ENCODE results near the gene CXCL13. TPM values are rescaled to one million over a fixed set of nuclear protein-coding genes. Genes with fewer than 3 reads are reported as not detected.
"Not testable (repeated sequence)": the region's sequence is repeated elsewhere in the genome, so short reads cannot be mapped to it uniquely, and the experiment has no call there.

The CXCL13 gene
- polyA plus RNA-seq, 1 of the 3 experiments (the other 2 are of a cell fraction), result not detected

DNA sequence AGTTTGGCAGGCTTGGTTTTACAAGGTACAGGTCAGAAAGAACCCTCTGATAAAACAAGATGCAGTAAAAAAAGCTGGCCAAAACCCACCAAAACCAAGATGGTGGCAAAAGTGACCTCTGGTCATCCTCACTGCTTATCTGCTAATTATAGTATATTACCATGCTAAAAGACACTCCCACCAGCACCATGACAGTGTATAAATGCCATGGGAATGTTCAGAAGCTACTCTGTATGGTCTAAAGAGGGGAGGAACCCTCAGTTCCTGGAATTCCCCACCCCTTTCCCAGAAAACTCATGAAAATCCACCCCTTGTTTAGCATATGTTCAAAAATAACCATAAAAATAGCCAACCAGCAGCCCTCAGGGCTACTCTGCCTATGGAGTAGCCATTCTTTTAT is 38.1 kb upstream of the CXCL13 start:
- Histone ChIP-seq H3K9ac (no peak overlapping the region), H3K27me3 (ENCODE audit: insufficient read depth) (no peaks in the 10 kb centered on the region), H3K27ac (ENCODE audit: low read depth in 2 of 2, low read length in 1 of 2) (no peak overlapping the region), H3K36me3 (replicated peaks in 1 of 2; ENCODE audit: control insufficient read depth in 1 of 2, insufficient read depth in 2 of 2, low read length in 1 of 2) (no peaks in the 10 kb centered on the region), H4K20me1 (ENCODE audit: insufficient read depth) (no peaks in the 10 kb centered on the region), H3K4me2 (no peak overlapping the region), H3K9me2 (no peaks in the 10 kb centered on the region), H3F3A (replicated peaks; ENCODE audit: insufficient read depth) (no peaks in the 10 kb centered on the region), H3K4me1 (ENCODE audit: control insufficient read depth in 1 of 2, insufficient read depth in 2 of 2, low read depth in 1 of 2, low read length in 1 of 2) (no peaks in the 10 kb centered on the region), H3K79me2 (ENCODE audit: insufficient read depth) (no peaks in the 10 kb centered on the region), H3K9me3 (no peaks in the 10 kb centered on the region), H3K4me3 (ENCODE audit: low read depth in 2 of 2, low read length in 1 of 2) (no peak overlapping the region), H2AFZ (ENCODE audit: low read depth) (no peak overlapping the region)
- TF ChIP-seq MEF2A (IDR thresholded peaks at IDR 0.05; ENCODE audit: borderline replicate concordance, low read depth) (no peak), YY1 (IDR thresholded peaks at IDR 0.05; ENCODE audit: low read depth) (no peak), SIN3A (IDR thresholded peaks at IDR 0.05; ENCODE audit: borderline replicate concordance, low read depth, low read length) (no peak), SMC3 (IDR thresholded peaks at IDR 0.05; ENCODE audit: low read depth, low read length) (no peak), CHD2 (IDR thresholded peaks at IDR 0.05; ENCODE audit: low read length, partially characterized antibody) (no peak), RAD21 (IDR thresholded peaks at IDR 0.05; ENCODE audit: low read length) (no peak), POLR2AphosphoS5 (IDR thresholded peaks at IDR 0.05; ENCODE audit: low read depth, low read length) (no peak), RXRA (IDR thresholded peaks at IDR 0.05; ENCODE audit: borderline replicate concordance, low read depth) (no peak), NRF1 (IDR thresholded peaks at IDR 0.05; ENCODE audit: low read depth, low read length) (no peak), FOSL2 (IDR thresholded peaks at IDR 0.05; ENCODE audit: borderline replicate concordance, low read depth) (no peak), ELF1 (IDR thresholded peaks at IDR 0.05) (no peak), RFX5 (IDR thresholded peaks at IDR 0.05; ENCODE audit: low read length) (no peak), TCF12 (IDR thresholded peaks at IDR 0.05) (no peak), EP300 (IDR thresholded peaks at IDR 0.05; ENCODE audit: borderline replicate concordance in 1 of 2, low read depth in 1 of 2, low read length in 1 of 2) (no peak)
- TF ChIP-seq, protein P1, sequence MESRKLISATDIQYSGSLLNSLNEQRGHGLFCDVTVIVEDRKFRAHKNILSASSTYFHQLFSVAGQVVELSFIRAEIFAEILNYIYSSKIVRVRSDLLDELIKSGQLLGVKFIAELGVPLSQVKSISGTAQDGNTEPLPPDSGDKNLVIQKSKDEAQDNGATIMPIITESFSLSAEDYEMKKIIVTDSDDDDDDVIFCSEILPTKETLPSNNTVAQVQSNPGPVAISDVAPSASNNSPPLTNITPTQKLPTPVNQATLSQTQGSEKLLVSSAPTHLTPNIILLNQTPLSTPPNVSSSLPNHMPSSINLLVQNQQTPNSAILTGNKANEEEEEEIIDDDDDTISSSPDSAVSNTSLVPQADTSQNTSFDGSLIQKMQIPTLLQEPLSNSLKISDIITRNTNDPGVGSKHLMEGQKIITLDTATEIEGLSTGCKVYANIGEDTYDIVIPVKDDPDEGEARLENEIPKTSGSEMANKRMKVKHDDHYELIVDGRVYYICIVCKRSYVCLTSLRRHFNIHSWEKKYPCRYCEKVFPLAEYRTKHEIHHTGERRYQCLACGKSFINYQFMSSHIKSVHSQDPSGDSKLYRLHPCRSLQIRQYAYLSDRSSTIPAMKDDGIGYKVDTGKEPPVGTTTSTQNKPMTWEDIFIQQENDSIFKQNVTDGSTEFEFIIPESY (IDR thresholded peaks at IDR 0.05; ENCODE audit: borderline replicate concordance, low read depth), result no peak
- TF ChIP-seq, protein P2, sequence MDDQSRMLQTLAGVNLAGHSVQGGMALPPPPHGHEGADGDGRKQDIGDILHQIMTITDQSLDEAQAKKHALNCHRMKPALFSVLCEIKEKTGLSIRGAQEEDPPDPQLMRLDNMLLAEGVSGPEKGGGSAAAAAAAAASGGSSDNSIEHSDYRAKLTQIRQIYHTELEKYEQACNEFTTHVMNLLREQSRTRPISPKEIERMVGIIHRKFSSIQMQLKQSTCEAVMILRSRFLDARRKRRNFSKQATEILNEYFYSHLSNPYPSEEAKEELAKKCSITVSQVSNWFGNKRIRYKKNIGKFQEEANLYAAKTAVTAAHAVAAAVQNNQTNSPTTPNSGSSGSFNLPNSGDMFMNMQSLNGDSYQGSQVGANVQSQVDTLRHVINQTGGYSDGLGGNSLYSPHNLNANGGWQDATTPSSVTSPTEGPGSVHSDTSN (IDR thresholded peaks at IDR 0.05), result no peak
- TF ChIP-seq, protein P3, sequence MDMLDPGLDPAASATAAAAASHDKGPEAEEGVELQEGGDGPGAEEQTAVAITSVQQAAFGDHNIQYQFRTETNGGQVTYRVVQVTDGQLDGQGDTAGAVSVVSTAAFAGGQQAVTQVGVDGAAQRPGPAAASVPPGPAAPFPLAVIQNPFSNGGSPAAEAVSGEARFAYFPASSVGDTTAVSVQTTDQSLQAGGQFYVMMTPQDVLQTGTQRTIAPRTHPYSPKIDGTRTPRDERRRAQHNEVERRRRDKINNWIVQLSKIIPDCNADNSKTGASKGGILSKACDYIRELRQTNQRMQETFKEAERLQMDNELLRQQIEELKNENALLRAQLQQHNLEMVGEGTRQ (IDR thresholded peaks at IDR 0.05; ENCODE audit: borderline replicate concordance, low read depth, low read length), result no peak
- POLR2A ChIA-PET, result no interaction called here
- CTCF ChIA-PET, result no interaction called here
- DNase-seq, result no peak

DNA sequence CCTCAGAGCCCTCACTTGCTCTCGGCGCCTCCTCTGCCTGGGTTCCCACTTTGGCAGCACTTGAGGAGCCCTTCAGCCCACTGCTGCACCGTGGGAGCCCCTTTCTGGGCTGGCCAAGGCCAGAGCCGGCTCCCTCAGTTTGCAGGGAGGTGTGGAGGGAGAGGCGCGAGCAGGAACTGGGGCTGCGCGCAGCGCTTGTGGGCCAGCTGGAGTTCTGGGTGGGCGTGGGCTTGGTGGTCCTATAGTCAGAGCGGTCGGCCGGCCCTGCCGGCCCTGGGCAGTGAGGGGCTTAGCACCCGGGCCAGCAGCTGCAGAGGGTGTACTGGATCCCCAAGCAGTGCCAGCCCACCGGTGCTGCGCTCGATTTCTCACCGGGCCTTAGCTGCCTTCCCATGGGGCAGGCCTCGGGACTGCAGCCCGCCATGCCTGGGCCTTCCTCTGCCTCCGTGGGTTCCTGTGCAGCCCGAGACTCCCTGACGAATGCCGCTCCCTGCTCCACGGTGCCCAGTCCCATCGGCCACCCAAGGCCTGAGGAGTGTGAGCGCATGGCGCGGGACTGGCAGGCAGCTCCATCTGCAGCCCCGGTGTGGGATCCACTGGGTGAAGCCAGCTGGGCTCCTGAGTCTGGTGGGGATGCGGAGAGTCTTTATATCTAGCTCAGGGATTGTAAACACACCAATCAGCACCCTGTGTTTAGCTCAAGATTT is 35.0 kb upstream of the CXCL13 start:
- H3K27ac ChIP-seq (ENCODE audit: low read depth in 2 of 2, low read length in 1 of 2); DNase-seq; POLR2A ChIA-PET; H4K20me1 ChIP-seq (ENCODE audit: insufficient read depth); H3F3A ChIP-seq (replicated peaks; ENCODE audit: insufficient read depth); H3K27me3 ChIP-seq (ENCODE audit: insufficient read depth); H3K4me3 ChIP-seq (ENCODE audit: low read depth in 2 of 2, low read length in 1 of 2); H3K36me3 ChIP-seq (replicated peaks in 1 of 2; ENCODE audit: control insufficient read depth in 1 of 2, insufficient read depth in 2 of 2, low read length in 1 of 2); H3K9me3 ChIP-seq; H3K9ac ChIP-seq; H3K4me2 ChIP-seq; H3K4me1 ChIP-seq (ENCODE audit: control insufficient read depth in 1 of 2, insufficient read depth in 2 of 2, low read depth in 1 of 2, low read length in 1 of 2); H3K79me2 ChIP-seq (ENCODE audit: insufficient read depth); H3K9me2 ChIP-seq; H2AFZ ChIP-seq (ENCODE audit: low read depth): not testable (repeated sequence)
- WGBS (ENCODE audit: low lambda C conversion rate), result 30% methylated on average over 5 of the region's 32 CpGs
- CTCF ChIA-PET, result interaction anchor here (1.1 kb wide), 1 partner anchor 10 kb away, joined by 3 read pairs; no protein-coding TSS in a partner anchor
